Astrocyte (in vitro differentiated cells and primary cell): Measurements from ENCODE around the gene LRPAP1. TPM values are rescaled to one million over a fixed set of nuclear protein-coding genes. Genes with fewer than 3 reads are reported as not detected.

Experiments used
- DNase-seq: peaks from one replicate; pipeline ENCODE4 v3.0.0-alpha.2; 2010; ENCODE audit warnings: low read depth
- FAIRE-seq: peaks from 2 replicates; lab custom pipeline; 2011; peaks lifted over from hg19 to GRCh38; lab: Jason Lieb, UNC
- H2AFZ ChIP-seq: 2 replicates; pipeline ENCODE4 v1.6.0; 2012; ENCODE audit warnings: low read depth, low read length, inconsistent platforms
- H3K27ac ChIP-seq: 2 replicates; pipeline ENCODE4 v1.5.1; 2011; ENCODE audit warnings: low read depth, low read length, inconsistent platforms
- H3K27me3 ChIP-seq: 2 replicates; pipeline ENCODE4 v1.6.0; 2011; ENCODE audit warnings: low read length, inconsistent platforms; ENCODE audit not compliant: insufficient read depth
- H3K36me3 ChIP-seq: 2 replicates; pipeline ENCODE4 v1.5.1; 2011; ENCODE audit warnings: low read length, inconsistent platforms; ENCODE audit not compliant: insufficient read depth
- H3K4me1 ChIP-seq: 2 replicates; pipeline ENCODE4 v1.5.1; 2011; ENCODE audit warnings: low read length, inconsistent platforms; ENCODE audit not compliant: insufficient read depth
- H3K4me2 ChIP-seq: 2 replicates; pipeline ENCODE4 v1.6.0; 2012; ENCODE audit warnings: low read length, inconsistent platforms
- H3K4me3 ChIP-seq: 2 replicates; pipeline ENCODE4 v1.5.1; 2011; ENCODE audit warnings: low read depth, mild to moderate bottlenecking, low read length, inconsistent platforms; ENCODE audit not compliant: insufficient read depth
- H3K79me2 ChIP-seq: 2 replicates; pipeline ENCODE4 v1.6.0; 2012; ENCODE audit warnings: mild to moderate bottlenecking, low read length, inconsistent platforms; ENCODE audit not compliant: insufficient read depth
- H3K9ac ChIP-seq: 2 replicates; pipeline ENCODE4 v1.6.0; 2012; ENCODE audit warnings: mild to moderate bottlenecking, low read length, inconsistent platforms
- H3K9me3 ChIP-seq: 2 replicates; pipeline ENCODE4 v1.5.1; 2012; ENCODE audit warnings: low read depth, mild to moderate bottlenecking, low read length, inconsistent platforms; ENCODE audit not compliant: insufficient read depth
- H4K20me1 ChIP-seq: 2 replicates; pipeline ENCODE4 v1.6.0; 2012; ENCODE audit warnings: low read length, inconsistent platforms; ENCODE audit not compliant: insufficient read depth
- H3K27ac Mint-ChIP-seq: one replicate; pipeline ENCODE4 v1.8.0; 2021; ENCODE audit warnings: mild to moderate bottlenecking, mixed read lengths; ENCODE audit not compliant: unreplicated experiment
- H3K27me3 Mint-ChIP-seq: one replicate; pipeline ENCODE4 v1.8.0; 2021; ENCODE audit warnings: low read depth, mixed read lengths; ENCODE audit not compliant: unreplicated experiment
- H3K36me3 Mint-ChIP-seq: one replicate; pipeline ENCODE4 v1.8.0; 2021; ENCODE audit warnings: low read depth, mixed read lengths; ENCODE audit not compliant: unreplicated experiment
- H3K4me1 Mint-ChIP-seq: one replicate; pipeline ENCODE4 v1.8.0; 2021; ENCODE audit warnings: low read depth, mixed read lengths; ENCODE audit not compliant: unreplicated experiment
- H3K4me3 Mint-ChIP-seq: one replicate; pipeline ENCODE4 v1.8.0; 2021; ENCODE audit warnings: mild to moderate bottlenecking, moderate library complexity, mixed read lengths; ENCODE audit not compliant: unreplicated experiment
- H3K9me3 Mint-ChIP-seq: one replicate; pipeline ENCODE4 v1.8.0; 2021; ENCODE audit warnings: mild to moderate bottlenecking, mixed read lengths; ENCODE audit not compliant: unreplicated experiment
- EZH2 ChIP-seq: IDR thresholded peaks from 2 replicates; pipeline ENCODE4 v1.6.1; 2012; ENCODE audit warnings: mild to moderate bottlenecking, low read length, inconsistent platforms; ENCODE audit not compliant: insufficient read depth
- total RNA-seq: library from RNA; stranded (reverse); gene quantifications from 2 replicates; pipeline ENCODE4 v1.2.1, GENCODE V29; 2021
- TF ChIP-seq, protein P1 (sequence below): IDR thresholded peaks from 2 replicates; pipeline ENCODE4 v1.5.1; 2011; ENCODE audit warnings: low read depth, mild to moderate bottlenecking, inconsistent platforms, low read length, moderate library complexity; ENCODE audit not compliant: insufficient read depth

The LRPAP1 gene
- total RNA-seq, 1 donor from 2014 or later, result 191 TPM

DNA sequence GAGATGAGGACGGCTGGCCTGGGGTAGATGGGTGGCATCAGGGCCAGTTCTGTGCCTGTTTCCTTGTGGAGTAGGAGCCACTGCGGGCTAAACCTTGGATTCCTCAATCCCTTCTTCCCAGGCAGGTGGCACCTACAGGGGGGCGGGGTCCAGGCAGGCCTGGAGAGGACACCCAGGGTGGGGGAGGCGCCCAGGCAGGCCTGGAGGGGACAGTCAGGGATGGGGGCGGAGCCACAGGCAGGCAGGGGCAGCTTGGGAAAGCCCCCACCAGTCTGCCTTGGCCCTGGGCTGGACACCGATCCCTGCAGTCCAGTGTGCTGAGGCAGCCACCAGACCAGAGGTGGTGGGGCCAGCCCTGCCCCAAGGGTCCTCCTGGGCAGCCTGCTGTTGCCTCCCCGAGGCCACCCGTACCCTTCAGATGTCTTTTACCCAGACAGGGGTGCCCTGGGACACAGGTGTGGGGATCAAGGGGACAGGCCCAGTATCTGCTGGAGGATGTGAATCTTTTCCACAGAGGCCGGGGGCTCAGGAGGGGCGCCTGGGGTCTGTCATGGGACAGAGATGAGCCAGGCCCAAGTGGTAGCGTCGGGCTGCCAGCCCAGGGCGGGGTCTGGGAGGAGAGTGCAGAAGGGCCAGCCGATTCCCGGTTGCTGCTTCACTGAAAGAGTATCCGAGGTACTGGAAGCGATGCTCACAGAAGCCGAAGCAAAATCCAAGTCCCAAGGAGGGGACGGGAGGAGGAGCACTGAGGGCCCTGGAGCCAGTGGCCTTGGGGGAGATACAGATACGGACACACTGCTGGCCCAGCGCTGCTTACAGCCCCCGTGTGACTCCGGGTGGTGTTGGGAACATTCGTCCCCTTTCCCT lies 34.5 kb downstream of the LRPAP1 start:
- H3K79me2 ChIP-seq, result peaks cover 7% of the 10 kb centered on the region
- H3K9me3 Mint-ChIP-seq, result no peaks in the 10 kb centered on the region
- no peak overlapping the region for H3K4me2 ChIP-seq
- H4K20me1 ChIP-seq, result peaks cover 27% of the 10 kb centered on the region
- H3K36me3 Mint-ChIP-seq, result no peaks in the 10 kb centered on the region
- H2AFZ ChIP-seq, result no peak overlapping the region
- H3K4me3 ChIP-seq, result no peak overlapping the region
- H3K9ac ChIP-seq, result no peak overlapping the region
- no peaks in the 10 kb centered on the region for H3K27me3 Mint-ChIP-seq
- no peak for DNase-seq
- H3K27me3 ChIP-seq, result no peaks in the 10 kb centered on the region
- FAIRE-seq, result no peak
- no peak overlapping the region for H3K27ac Mint-ChIP-seq
- H3K36me3 ChIP-seq, result no peaks in the 10 kb centered on the region
- no peaks in the 10 kb centered on the region for H3K4me1 Mint-ChIP-seq
- H3K9me3 ChIP-seq, result no peaks in the 10 kb centered on the region
- H3K4me3 Mint-ChIP-seq, result no peak overlapping the region
- no peak for TF ChIP-seq EZH2
- TF ChIP-seq, protein P1, sequence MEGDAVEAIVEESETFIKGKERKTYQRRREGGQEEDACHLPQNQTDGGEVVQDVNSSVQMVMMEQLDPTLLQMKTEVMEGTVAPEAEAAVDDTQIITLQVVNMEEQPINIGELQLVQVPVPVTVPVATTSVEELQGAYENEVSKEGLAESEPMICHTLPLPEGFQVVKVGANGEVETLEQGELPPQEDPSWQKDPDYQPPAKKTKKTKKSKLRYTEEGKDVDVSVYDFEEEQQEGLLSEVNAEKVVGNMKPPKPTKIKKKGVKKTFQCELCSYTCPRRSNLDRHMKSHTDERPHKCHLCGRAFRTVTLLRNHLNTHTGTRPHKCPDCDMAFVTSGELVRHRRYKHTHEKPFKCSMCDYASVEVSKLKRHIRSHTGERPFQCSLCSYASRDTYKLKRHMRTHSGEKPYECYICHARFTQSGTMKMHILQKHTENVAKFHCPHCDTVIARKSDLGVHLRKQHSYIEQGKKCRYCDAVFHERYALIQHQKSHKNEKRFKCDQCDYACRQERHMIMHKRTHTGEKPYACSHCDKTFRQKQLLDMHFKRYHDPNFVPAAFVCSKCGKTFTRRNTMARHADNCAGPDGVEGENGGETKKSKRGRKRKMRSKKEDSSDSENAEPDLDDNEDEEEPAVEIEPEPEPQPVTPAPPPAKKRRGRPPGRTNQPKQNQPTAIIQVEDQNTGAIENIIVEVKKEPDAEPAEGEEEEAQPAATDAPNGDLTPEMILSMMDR, result no peak
- no peak overlapping the region for H3K27ac ChIP-seq
- H3K4me1 ChIP-seq, result no peaks in the 10 kb centered on the region

DNA sequence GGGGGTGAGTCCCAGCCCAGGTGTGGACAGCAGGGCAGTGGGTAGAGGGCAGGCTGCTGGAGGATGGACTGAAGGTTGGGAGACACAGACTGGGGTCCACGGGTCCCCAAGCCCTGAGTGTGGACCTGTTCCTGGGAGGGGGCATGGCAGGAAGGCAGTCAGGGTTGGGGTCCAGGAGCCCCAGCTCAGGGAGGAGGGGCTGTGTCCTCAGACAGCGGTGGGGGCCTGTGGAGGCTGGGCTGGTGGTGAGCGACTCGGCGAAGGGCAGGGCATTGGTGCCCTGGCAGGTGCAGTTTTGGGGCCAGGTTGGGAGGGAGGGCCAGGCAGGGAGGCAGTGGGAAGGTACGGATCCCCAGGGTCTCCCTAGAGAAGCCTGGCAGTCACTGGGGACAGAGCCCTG lies 35.1 kb downstream of the LRPAP1 start:
- H3K36me3 Mint-ChIP-seq, result no peaks in the 10 kb centered on the region
- no peaks in the 10 kb centered on the region for H3K9me3 ChIP-seq
- peaks cover 20% of the 10 kb centered on the region for H4K20me1 ChIP-seq
- no peaks in the 10 kb centered on the region for H3K9me3 Mint-ChIP-seq
- peaks cover under 1% of the 10 kb centered on the region for H3K79me2 ChIP-seq
- no peaks in the 10 kb centered on the region for H3K27me3 ChIP-seq
- no peak for DNase-seq
- H3K27ac Mint-ChIP-seq, result peak overlapping the region; percentile 72
- H3K4me3 ChIP-seq, result no peak overlapping the region
- no peak overlapping the region for H2AFZ ChIP-seq
- H3K4me1 ChIP-seq, result no peaks in the 10 kb centered on the region
- H3K4me2 ChIP-seq, result no peak overlapping the region
- no peak overlapping the region for H3K4me3 Mint-ChIP-seq
- no peak for FAIRE-seq
- no peaks in the 10 kb centered on the region for H3K27me3 Mint-ChIP-seq
- no peak overlapping the region for H3K27ac ChIP-seq
- TF ChIP-seq, protein P1, result no peak
- TF ChIP-seq EZH2, result no peak
- H3K9ac ChIP-seq, result no peak overlapping the region
- H3K4me1 Mint-ChIP-seq, result peaks cover 3% of the 10 kb centered on the region
- H3K36me3 ChIP-seq, result no peaks in the 10 kb centered on the region

DNA sequence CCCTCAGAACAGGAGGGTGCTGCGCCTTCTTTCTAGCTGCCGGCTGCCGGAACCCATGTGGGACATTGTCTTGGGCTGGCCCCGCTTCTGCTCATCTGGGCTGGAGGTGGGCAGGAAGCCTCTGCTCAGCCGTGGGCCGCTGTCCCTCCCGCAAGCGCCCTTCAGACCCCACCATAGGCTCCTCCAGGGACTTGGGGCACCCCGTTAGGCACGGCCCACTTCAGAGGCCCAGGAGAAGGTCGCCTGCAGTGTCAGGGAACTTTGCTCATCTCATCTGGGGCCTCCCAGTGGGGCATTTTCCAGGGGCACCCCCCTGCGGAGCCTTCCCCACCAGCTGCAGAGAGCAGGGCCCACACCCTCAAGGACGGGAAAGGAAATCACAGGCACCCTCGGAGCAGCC lies 36.2 kb downstream of the LRPAP1 start:
- no peaks in the 10 kb centered on the region for H3K9me3 ChIP-seq
- H3K27ac ChIP-seq, result no peak overlapping the region
- FAIRE-seq, result no peak
- H3K9me3 Mint-ChIP-seq, result no peaks in the 10 kb centered on the region
- no peak overlapping the region for H2AFZ ChIP-seq
- no peak overlapping the region for H3K9ac ChIP-seq
- H3K27me3 Mint-ChIP-seq, result peaks cover 9% of the 10 kb centered on the region
- H3K27me3 ChIP-seq, result peaks cover 7% of the 10 kb centered on the region
- H3K4me2 ChIP-seq, result no peak overlapping the region
- no peaks in the 10 kb centered on the region for H3K36me3 Mint-ChIP-seq
- no peak overlapping the region for H3K4me3 ChIP-seq
- H3K4me1 ChIP-seq, result no peaks in the 10 kb centered on the region
- DNase-seq, result no peak
- H3K27ac Mint-ChIP-seq, result no peak overlapping the region
- H3K4me3 Mint-ChIP-seq, result no peak overlapping the region
- no peaks in the 10 kb centered on the region for H3K36me3 ChIP-seq
- peaks cover 6% of the 10 kb centered on the region for H3K4me1 Mint-ChIP-seq
- no peaks in the 10 kb centered on the region for H3K79me2 ChIP-seq
- peaks cover 21% of the 10 kb centered on the region for H4K20me1 ChIP-seq
- TF ChIP-seq, protein P1, result no peak
- no peak for TF ChIP-seq EZH2
